HEK293 (cell line): ENCODE measurements around the gene PAXX.

Experiments used
- CTCF ChIA-PET: fragments of 350-600 bp; formaldehyde crosslinking; extraction: SDS; loops from one replicate; lab custom pipeline; 2021; ENCODE audit warnings: antibody characterized with exemption; lab: Yijun Ruan, JAX
- POLR2A ChIA-PET: fragments of 300-600 bp; formaldehyde crosslinking; extraction: SDS; loops from one replicate; lab custom pipeline; 2020; ENCODE audit warnings: antibody characterized with exemption, inconsistent platforms; lab: Yijun Ruan, JAX
- H3K27ac ChIP-seq: fragments of 200-500 bp; sonication (Bioruptor generic); 2 replicates; pipeline ENCODE4 v1.5.1; 2014; ENCODE audit warnings: low read depth, low read length, control low read depth, inconsistent platforms; ENCODE audit errors: extremely low read depth
- H3K36me3 ChIP-seq, 2 experiments: fragments of 200-500 bp in 1 of 2; sonication (Bioruptor generic) in 1 of 2; 1 replicate in 1 of 2; 2 replicates in 1 of 2; pipeline ENCODE4 v1.5.1; 2014 to 2017; ENCODE audit warnings: inconsistent platforms in 2 of 2, low read length in 2 of 2; ENCODE audit not compliant: control insufficient read depth in 2 of 2, insufficient read depth in 1 of 2
- H3K4me1 ChIP-seq: fragments of 200-500 bp; sonication (Bioruptor generic); 2 replicates; pipeline ENCODE4 v1.5.1; 2014; ENCODE audit warnings: mild to moderate bottlenecking, low read length, inconsistent platforms; ENCODE audit not compliant: control insufficient read depth, insufficient read depth
- H3K4me3 ChIP-seq: 2 replicates; pipeline ENCODE4 v1.5.1; 2011; ENCODE audit warnings: low read depth, mild to moderate bottlenecking, control low read depth, low read length, moderate library complexity
- H3K9me3 ChIP-seq: fragments of 200-500 bp; sonication (Bioruptor generic); 2 replicates; pipeline ENCODE4 v1.5.1; 2014; ENCODE audit warnings: low read depth, low read length, inconsistent platforms; ENCODE audit not compliant: control insufficient read depth, insufficient read depth
- KLF8 ChIP-seq: fragments of 450-650 bp; formaldehyde crosslinking; IDR thresholded peaks from 2 replicates; pipeline ENCODE4 v1.5.1; 2016; ENCODE audit warnings: missing biosample characterization, missing genetic modification characterization
- SCRT2 ChIP-seq: fragments of 450-650 bp; formaldehyde crosslinking; IDR thresholded peaks from 2 replicates; pipeline ENCODE4 v1.5.1; 2016; ENCODE audit warnings: missing biosample characterization, missing genetic modification characterization
- SETDB1 ChIP-seq: IDR thresholded peaks from one replicate; pipeline ENCODE4 v1.6.1; 2017; ENCODE audit warnings: mild to moderate bottlenecking, low read length, moderate library complexity, mixed read lengths; ENCODE audit not compliant: insufficient read length
- ZNF214 ChIP-seq: fragments of 450-650 bp; formaldehyde crosslinking; IDR thresholded peaks from 2 replicates; pipeline ENCODE4 v1.5.1; 2017; ENCODE audit warnings: missing biosample characterization, mild to moderate bottlenecking, missing genetic modification characterization, borderline replicate concordance
- ZNF48 ChIP-seq: fragments of 450-650 bp; formaldehyde crosslinking; IDR thresholded peaks from 2 replicates; pipeline ENCODE4 v1.5.1; 2016; ENCODE audit warnings: missing biosample characterization, missing genetic modification characterization
- ZNF555 ChIP-seq: fragments of 450-650 bp; formaldehyde crosslinking; conservative IDR thresholded peaks from 2 replicates; pipeline ENCODE4 v1.5.1; 2017; ENCODE audit warnings: missing biosample characterization, mild to moderate bottlenecking, missing genetic modification characterization, inconsistent platforms
- ZNF600 ChIP-seq: fragments of 450-650 bp; formaldehyde crosslinking; IDR thresholded peaks from 2 replicates; pipeline ENCODE4 v1.5.1; 2016; ENCODE audit warnings: missing biosample characterization, missing genetic modification characterization
- ZNF670 ChIP-seq: fragments of 450-650 bp; formaldehyde crosslinking; IDR thresholded peaks from 2 replicates; pipeline ENCODE4 v1.5.1; 2016; ENCODE audit warnings: missing biosample characterization, missing genetic modification characterization, low read depth
- ZNF776 ChIP-seq: fragments of 450-650 bp; formaldehyde crosslinking; IDR thresholded peaks from 2 replicates; pipeline ENCODE4 v1.5.0; 2017; ENCODE audit warnings: missing biosample characterization, missing genetic modification characterization, borderline replicate concordance
- ZNF785 ChIP-seq: fragments of 450-650 bp; formaldehyde crosslinking; IDR thresholded peaks from 2 replicates; pipeline ENCODE4 v1.5.1; 2016; ENCODE audit warnings: missing biosample characterization, missing genetic modification characterization
- ZNF837 ChIP-seq: fragments of 450-650 bp; formaldehyde crosslinking; IDR thresholded peaks from 2 replicates; pipeline ENCODE4 v1.5.1; 2016; ENCODE audit warnings: missing biosample characterization, missing genetic modification characterization
- TF ChIP-seq, protein P1 (sequence below): fragments of 450-650 bp; formaldehyde crosslinking; IDR thresholded peaks from 2 replicates; pipeline ENCODE4 v1.5.1; 2016; ENCODE audit warnings: missing biosample characterization, missing genetic modification characterization
- TF ChIP-seq, protein P2 (sequence below): fragments of 450-650 bp; formaldehyde crosslinking; optimal IDR thresholded peaks from 2 replicates; pipeline ENCODE3; 2016; ENCODE audit warnings: missing biosample characterization, mild to moderate bottlenecking, missing genetic modification characterization
- TF ChIP-seq, protein P3 (sequence below): fragments of 450-650 bp; formaldehyde crosslinking; IDR thresholded peaks from 2 replicates; pipeline ENCODE4 v1.5.1; 2016; ENCODE audit warnings: missing biosample characterization, missing genetic modification characterization, borderline replicate concordance
- TF ChIP-seq, protein P4 (sequence below): fragments of 450-650 bp; formaldehyde crosslinking; IDR thresholded peaks from 2 replicates; pipeline ENCODE4 v1.5.1; 2017; ENCODE audit warnings: missing biosample characterization, missing genetic modification characterization
- TF ChIP-seq, protein P5 (sequence below): fragments of 450-650 bp; formaldehyde crosslinking; IDR thresholded peaks from 2 replicates; pipeline ENCODE4 v1.5.1; 2016; ENCODE audit warnings: missing biosample characterization, missing genetic modification characterization
- TF ChIP-seq, protein P6 (sequence below): fragments of 450-650 bp; formaldehyde crosslinking; IDR thresholded peaks from 2 replicates; pipeline ENCODE4 v1.5.1; 2016; ENCODE audit warnings: missing biosample characterization, missing genetic modification characterization
- TF ChIP-seq, protein P7 (sequence below): fragments of 450-650 bp; formaldehyde crosslinking; IDR thresholded peaks from 2 replicates; pipeline ENCODE4 v1.5.1; 2016; ENCODE audit warnings: missing biosample characterization, missing genetic modification characterization

PAXX gene

DNA sequence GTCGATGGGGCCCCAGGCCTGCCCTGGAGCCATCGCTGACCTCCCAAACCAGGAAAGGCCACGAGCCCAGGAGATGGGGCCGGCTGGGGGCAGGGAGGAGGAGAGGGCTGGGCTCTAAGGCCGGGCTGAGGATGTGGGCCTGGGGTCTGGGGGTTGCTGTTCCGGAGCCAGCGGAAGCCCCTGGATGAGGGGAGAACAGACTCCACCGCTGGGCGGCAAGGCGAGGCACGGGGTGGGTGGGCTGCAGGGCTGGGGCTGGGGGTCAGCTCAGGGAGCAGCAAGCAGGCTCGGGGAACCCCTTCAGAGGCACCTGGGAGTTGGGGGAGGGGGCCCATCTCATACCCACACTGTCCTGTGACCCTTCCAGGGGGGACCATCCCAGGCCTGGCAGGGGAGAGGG, 28.5 kb upstream of the PAXX start:
- H3K36me3 ChIP-seq = no peaks in the 10 kb centered on the region
- POLR2A ChIA-PET = no interaction called here
- CTCF ChIA-PET = interaction anchor here (0.6 to 2.1 kb wide), 4 partner anchors 13 to 181 kb away, joined by 3 to 9 read pairs (median 3); partner anchors contain the start of gene PTGDS
- no peaks in the 10 kb centered on the region for H3K9me3 ChIP-seq
- no peak overlapping the region for H3K27ac ChIP-seq
- no peak overlapping the region for H3K4me3 ChIP-seq
- TF ChIP-seq ZNF48 = no peak
- TF ChIP-seq ZNF837 (tag by site-specific recombination) = no peak
- TF ChIP-seq ZNF555 (tag by site-specific recombination) = no peak
- TF ChIP-seq, protein P1, sequence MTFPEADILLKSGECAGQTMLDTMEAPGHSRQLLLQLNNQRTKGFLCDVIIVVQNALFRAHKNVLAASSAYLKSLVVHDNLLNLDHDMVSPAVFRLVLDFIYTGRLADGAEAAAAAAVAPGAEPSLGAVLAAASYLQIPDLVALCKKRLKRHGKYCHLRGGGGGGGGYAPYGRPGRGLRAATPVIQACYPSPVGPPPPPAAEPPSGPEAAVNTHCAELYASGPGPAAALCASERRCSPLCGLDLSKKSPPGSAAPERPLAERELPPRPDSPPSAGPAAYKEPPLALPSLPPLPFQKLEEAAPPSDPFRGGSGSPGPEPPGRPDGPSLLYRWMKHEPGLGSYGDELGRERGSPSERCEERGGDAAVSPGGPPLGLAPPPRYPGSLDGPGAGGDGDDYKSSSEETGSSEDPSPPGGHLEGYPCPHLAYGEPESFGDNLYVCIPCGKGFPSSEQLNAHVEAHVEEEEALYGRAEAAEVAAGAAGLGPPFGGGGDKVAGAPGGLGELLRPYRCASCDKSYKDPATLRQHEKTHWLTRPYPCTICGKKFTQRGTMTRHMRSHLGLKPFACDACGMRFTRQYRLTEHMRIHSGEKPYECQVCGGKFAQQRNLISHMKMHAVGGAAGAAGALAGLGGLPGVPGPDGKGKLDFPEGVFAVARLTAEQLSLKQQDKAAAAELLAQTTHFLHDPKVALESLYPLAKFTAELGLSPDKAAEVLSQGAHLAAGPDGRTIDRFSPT (tag by site-specific recombination) = no peak
- TF ChIP-seq ZNF785 = no peak
- TF ChIP-seq ZNF776 (tag by site-specific recombination) = no peak
- TF ChIP-seq, protein P2, sequence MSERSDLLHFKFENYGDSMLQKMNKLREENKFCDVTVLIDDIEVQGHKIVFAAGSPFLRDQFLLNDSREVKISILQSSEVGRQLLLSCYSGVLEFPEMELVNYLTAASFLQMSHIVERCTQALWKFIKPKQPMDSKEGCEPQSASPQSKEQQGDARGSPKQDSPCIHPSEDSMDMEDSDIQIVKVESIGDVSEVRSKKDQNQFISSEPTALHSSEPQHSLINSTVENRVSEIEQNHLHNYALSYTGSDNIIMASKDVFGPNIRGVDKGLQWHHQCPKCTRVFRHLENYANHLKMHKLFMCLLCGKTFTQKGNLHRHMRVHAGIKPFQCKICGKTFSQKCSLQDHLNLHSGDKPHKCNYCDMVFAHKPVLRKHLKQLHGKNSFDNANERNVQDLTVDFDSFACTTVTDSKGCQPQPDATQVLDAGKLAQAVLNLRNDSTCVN (tag by site-specific recombination) = no peak
- TF ChIP-seq, protein P3, sequence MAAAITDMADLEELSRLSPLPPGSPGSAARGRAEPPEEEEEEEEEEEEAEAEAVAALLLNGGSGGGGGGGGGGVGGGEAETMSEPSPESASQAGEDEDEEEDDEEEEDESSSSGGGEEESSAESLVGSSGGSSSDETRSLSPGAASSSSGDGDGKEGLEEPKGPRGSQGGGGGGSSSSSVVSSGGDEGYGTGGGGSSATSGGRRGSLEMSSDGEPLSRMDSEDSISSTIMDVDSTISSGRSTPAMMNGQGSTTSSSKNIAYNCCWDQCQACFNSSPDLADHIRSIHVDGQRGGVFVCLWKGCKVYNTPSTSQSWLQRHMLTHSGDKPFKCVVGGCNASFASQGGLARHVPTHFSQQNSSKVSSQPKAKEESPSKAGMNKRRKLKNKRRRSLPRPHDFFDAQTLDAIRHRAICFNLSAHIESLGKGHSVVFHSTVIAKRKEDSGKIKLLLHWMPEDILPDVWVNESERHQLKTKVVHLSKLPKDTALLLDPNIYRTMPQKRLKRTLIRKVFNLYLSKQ = no peak
- TF ChIP-seq, protein P4, sequence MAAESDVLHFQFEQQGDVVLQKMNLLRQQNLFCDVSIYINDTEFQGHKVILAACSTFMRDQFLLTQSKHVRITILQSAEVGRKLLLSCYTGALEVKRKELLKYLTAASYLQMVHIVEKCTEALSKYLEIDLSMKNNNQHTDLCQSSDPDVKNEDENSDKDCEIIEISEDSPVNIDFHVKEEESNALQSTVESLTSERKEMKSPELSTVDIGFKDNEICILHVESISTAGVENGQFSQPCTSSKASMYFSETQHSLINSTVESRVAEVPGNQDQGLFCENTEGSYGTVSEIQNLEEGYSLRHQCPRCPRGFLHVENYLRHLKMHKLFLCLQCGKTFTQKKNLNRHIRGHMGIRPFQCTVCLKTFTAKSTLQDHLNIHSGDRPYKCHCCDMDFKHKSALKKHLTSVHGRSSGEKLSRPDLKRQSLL = no peak
- no peak for TF ChIP-seq SETDB1
- TF ChIP-seq KLF8 (tag by site-specific recombination) = no peak
- no peak for TF ChIP-seq ZNF214 (tag by site-specific recombination)
- TF ChIP-seq, protein P5, sequence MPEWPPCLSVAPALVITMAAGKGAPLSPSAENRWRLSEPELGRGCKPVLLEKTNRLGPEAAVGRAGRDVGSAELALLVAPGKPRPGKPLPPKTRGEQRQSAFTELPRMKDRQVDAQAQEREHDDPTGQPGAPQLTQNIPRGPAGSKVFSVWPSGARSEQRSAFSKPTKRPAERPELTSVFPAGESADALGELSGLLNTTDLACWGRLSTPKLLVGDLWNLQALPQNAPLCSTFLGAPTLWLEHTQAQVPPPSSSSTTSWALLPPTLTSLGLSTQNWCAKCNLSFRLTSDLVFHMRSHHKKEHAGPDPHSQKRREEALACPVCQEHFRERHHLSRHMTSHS (tag by site-specific recombination) = no peak
- TF ChIP-seq, all 188 proteins: peak for 0
- H3K4me1 ChIP-seq = no peaks in the 10 kb centered on the region

DNA sequence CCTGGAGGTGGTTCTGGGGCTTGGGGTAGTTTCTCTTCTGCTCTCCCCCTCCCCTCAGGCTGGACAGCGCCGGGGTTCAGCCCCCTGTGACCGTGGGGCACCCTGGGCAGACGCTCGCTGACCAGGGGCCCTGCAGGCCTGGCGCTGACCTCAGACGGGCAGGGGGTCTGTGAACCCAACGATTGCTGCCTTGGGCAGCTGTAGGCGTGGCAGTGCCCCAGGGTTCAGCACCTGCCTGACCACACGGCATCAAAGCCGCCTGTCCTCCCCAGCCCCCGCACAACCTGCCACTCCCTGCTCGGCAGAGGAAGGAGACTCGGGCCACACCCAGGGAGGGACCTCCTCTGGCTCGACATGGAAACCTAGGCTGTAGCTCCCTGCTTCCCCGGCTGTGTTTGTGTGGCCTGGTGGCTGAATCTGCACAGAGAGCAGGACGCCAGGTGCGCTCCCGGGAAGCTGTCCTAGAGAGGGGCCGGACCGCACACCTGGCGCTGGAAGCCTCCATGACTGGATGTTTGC, 28.0 kb upstream of the PAXX start:
- CTCF ChIA-PET = interaction anchor here (0.6 to 1.7 kb wide), 6 partner anchors 13 to 102 kb away, joined by 3 to 11 read pairs (median 4); partner anchors contain the start of genes C8G and PTGDS
- H3K27ac ChIP-seq = no peak overlapping the region
- POLR2A ChIA-PET = no interaction called here
- H3K4me3 ChIP-seq = no peak overlapping the region
- H3K4me1 ChIP-seq = no peaks in the 10 kb centered on the region
- H3K9me3 ChIP-seq = no peaks in the 10 kb centered on the region
- no peaks in the 10 kb centered on the region for H3K36me3 ChIP-seq
- TF ChIP-seq, protein P6, sequence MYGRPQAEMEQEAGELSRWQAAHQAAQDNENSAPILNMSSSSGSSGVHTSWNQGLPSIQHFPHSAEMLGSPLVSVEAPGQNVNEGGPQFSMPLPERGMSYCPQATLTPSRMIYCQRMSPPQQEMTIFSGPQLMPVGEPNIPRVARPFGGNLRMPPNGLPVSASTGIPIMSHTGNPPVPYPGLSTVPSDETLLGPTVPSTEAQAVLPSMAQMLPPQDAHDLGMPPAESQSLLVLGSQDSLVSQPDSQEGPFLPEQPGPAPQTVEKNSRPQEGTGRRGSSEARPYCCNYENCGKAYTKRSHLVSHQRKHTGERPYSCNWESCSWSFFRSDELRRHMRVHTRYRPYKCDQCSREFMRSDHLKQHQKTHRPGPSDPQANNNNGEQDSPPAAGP = 0 out of 2 replicates have a peak, but pooled peaks have one; percentile 47
- TF ChIP-seq, protein P7, sequence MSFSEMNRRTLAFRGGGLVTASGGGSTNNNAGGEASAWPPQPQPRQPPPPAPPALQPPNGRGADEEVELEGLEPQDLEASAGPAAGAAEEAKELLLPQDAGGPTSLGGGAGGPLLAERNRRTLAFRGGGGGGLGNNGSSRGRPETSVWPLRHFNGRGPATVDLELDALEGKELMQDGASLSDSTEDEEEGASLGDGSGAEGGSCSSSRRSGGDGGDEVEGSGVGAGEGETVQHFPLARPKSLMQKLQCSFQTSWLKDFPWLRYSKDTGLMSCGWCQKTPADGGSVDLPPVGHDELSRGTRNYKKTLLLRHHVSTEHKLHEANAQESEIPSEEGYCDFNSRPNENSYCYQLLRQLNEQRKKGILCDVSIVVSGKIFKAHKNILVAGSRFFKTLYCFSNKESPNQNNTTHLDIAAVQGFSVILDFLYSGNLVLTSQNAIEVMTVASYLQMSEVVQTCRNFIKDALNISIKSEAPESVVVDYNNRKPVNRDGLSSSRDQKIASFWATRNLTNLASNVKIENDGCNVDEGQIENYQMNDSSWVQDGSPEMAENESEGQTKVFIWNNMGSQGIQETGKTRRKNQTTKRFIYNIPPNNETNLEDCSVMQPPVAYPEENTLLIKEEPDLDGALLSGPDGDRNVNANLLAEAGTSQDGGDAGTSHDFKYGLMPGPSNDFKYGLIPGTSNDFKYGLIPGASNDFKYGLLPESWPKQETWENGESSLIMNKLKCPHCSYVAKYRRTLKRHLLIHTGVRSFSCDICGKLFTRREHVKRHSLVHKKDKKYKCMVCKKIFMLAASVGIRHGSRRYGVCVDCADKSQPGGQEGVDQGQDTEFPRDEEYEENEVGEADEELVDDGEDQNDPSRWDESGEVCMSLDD = no peak; the same call in 1 of the 2 replicates
- TF ChIP-seq ZNF670 (tag by site-specific recombination) = no peak
- no peak for TF ChIP-seq SCRT2 (tag by site-specific recombination)
- 0 out of 2 replicates have a peak, but pooled peaks have one; percentile 14 for TF ChIP-seq ZNF600 (tag by site-specific recombination)
- TF ChIP-seq, protein P1 (tag by site-specific recombination) = 0 out of 2 replicates have a peak, but pooled peaks have one; percentile 29
- TF ChIP-seq SETDB1 = no peak
